ENCODE measurements around the gene CMTM4.

DNA sequence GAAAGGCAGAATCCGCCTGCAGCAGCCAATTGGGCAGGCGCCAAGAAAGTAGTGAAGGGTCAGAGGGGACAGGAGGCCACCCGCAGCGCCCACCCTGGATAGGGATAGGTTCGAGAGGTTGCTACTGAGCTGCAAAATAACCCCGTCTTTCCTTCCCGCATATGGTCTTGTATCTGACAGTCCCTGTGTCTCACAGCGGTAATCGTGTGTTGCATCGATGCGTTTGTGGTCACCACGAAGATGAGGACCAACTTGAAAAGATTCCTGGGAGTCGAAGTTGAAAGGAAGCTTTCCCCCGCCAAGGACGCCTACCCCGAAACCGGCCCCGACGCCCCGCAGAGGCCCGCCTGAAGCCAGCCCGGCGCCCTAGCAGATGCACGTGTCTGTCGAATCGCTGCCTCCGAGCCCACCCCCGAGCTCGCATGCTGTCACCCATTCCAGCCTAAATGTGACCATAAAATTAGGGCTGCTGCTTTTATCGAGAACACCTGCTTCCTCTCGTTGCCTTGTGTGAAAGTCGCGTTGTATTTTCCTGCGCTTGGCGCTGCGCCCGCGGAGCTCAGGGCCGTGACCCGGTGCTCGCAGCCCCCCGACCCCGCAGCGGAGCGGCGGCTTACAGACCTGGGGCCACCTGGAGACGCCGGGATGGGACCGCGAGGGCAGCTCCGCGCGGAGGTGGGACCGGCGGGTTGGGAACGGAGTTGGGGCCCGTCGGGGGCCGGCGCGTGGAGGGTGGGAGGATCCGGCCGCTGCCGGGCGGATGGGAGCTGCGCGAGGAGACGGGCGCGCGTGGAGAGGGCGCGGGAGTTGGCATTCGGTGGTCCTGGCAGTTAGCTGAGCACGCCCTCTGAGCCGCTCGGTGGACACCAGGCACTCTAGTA is 117.7 kb downstream of the CMTM4 start, which contains the start of gene CMTM2:
- TF ChIP-seq, protein P1, sequence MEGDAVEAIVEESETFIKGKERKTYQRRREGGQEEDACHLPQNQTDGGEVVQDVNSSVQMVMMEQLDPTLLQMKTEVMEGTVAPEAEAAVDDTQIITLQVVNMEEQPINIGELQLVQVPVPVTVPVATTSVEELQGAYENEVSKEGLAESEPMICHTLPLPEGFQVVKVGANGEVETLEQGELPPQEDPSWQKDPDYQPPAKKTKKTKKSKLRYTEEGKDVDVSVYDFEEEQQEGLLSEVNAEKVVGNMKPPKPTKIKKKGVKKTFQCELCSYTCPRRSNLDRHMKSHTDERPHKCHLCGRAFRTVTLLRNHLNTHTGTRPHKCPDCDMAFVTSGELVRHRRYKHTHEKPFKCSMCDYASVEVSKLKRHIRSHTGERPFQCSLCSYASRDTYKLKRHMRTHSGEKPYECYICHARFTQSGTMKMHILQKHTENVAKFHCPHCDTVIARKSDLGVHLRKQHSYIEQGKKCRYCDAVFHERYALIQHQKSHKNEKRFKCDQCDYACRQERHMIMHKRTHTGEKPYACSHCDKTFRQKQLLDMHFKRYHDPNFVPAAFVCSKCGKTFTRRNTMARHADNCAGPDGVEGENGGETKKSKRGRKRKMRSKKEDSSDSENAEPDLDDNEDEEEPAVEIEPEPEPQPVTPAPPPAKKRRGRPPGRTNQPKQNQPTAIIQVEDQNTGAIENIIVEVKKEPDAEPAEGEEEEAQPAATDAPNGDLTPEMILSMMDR (IDR thresholded peaks at IDR 0.05), result no peak
- TF ChIP-seq POLR2A (IDR thresholded peaks at IDR 0.05), result no peak

Measured in esophagus squamous epithelium (tissue), 4 donors.